ENCODE measurements around the gene DDX31. TPM values are rescaled to one million over a fixed set of nuclear protein-coding genes. Genes with fewer than 3 reads are reported as not detected.

Gene DDX31
- total RNA-seq, 1 donor from 2014 or later: 17.0 TPM

DNA sequence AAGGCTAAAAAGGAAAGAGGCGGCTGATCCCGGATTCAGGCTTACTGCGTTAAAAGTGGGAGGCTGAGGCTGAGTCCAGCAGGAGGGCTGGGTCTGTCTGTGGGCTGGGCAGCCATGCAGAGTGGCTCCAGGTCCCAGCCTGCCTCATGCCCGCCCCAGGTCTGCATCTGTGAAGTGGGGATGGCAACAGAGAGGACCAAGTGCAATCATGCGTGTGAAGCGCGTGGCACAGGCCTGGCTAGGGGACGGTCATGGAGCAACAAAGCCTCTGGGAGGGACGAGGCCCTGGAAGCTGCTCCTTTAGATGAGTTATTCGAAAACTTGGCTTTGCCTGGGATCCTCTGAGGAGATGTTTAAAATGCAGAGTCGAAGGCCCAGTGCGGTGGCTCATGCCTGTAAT, 117.7 kb downstream of the DDX31 start:
- intact Hi-C loops (cut with micrococcal nuclease): no loop called here

DNA sequence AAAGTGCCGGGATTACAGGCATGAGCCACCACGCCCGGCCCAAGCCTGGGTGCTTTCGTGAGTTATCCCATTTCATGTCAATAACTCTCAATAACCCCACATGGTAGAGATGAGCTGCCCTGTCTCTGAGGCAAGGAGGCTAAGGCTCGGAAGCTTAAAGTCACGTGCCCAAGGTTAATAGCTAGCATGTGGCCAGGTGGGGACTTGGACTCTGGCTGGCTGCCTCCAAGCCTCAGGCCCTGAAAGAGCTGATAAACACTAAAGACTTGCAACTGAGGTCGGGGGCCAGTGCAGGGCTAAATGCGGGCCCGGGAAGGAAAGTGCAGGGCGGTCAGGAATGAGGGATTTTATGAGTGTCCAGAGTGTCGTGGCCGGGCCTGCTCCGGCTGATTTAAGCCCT, 118.2 kb downstream of the DDX31 start:
- intact Hi-C loops (cut with micrococcal nuclease): no loop called here

DNA sequence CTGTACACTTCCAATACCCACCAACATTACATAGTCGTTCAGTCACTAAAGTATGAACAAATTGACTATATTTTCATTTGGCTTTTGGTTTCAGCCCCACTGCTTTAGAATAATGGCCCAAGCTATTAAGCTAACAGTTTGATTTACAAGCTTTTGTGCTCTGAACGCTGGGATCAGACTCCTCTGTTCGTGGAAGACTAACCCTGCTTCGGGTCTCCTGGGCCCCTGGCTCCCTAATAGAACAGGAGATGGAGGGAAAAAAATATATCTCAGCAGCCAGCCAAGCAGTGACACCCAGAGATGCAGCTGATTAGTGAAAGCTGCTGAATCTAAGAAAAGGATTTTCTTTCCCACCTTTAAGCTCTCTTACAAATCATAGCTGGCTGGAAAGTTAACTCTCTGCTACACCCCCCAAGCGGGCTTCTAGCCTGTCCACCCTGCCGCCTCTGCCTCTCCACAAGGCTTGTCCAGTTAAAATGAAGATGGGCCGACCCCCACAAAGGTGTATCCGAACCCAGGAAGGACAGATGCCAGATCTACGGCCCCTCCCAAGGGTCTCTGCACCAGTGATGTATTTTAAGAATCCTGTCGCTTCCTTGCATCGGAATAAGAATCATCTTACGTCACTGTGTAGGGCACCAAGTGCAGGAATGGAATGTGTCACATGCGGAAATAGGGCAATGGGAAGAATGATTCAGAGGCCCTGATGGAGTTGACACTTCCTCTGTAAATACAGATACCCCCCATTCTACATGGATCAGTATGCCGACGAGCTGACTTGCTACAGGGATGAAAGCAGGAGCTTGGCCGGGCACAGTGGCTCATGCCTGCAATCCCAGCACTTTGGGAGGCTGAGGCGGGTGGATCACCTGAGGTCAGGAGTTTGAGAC, 120.8 kb downstream of the DDX31 start:
- intact Hi-C loops (cut with micrococcal nuclease): no loop called here

DNA sequence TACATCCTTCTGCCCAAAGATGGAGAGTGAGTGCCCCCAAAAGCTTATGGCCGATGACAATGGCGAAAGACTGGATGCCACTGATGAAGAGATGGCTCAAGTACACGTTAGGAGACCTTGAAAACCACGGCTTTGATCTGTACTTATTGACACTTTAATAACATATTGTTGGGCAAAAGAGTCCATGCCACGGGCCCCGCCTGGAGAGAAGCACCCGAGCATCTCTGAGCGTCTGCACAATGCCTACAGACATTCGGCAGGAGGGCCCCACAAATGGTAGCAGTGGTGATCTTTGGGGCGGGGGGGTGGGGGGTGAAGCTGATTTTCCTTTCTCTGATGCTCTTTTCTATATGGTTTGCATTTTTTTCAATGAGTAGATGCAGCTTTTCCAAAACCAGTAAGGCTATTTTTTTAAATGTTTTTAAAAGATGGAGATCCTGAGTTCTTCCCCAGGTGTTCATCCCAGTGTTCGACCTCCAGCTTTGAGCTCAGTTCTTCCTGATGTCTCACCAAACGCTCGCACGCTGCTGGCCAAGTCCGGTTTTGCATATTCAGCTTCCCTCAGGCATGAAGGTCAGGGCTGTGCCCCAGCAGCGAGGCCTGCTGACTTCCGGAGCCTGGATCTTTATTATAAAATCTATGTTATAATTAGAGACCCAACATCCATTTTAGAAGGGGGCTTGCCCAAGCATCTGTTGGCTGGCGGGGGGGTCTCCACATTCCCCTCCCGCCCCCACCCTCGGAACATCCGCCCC, 121.6 kb downstream of the DDX31 start:
- intact Hi-C loops (cut with micrococcal nuclease): no loop called here

DNA sequence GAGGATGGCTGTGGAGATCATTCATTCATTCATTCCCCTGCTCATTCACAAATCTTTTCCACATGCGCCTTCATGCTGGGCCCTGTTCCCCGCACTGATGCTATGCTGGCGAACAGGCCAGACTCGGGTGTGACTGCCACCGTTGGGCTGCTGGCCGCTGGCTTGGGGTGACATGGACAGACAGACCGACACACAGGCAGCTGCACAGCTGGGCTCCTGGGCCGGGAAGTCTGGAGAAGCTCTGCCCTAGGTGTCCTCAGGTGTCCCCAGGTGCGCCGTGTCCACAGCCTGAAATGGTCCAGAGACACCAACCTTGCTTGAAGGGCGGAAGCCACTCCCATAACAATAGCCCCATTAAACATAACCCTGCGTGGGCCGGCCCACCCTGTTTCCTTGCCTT, 122.3 kb downstream of the DDX31 start:
- intact Hi-C loops (cut with micrococcal nuclease): no loop called here

DNA sequence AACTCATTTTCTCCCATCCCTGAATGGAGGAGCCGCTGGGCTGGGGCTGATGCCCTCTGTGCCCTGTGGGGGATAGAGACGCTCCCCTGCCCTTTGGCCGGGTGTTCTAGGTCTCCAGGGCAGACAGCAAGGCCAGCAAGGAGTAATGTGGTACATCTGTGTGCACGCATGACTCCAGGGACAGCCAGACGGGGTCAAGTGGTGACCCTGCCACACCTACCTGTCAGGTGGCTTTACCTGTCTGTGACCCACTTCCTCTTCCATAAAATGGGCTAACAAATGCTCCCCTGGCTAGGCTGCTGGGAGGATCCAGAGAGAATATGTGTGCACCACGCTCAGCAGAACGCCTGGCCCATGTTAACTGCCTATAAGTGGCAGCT, 122.7 kb downstream of the DDX31 start:
- intact Hi-C loops (cut with micrococcal nuclease): no loop called here

DNA sequence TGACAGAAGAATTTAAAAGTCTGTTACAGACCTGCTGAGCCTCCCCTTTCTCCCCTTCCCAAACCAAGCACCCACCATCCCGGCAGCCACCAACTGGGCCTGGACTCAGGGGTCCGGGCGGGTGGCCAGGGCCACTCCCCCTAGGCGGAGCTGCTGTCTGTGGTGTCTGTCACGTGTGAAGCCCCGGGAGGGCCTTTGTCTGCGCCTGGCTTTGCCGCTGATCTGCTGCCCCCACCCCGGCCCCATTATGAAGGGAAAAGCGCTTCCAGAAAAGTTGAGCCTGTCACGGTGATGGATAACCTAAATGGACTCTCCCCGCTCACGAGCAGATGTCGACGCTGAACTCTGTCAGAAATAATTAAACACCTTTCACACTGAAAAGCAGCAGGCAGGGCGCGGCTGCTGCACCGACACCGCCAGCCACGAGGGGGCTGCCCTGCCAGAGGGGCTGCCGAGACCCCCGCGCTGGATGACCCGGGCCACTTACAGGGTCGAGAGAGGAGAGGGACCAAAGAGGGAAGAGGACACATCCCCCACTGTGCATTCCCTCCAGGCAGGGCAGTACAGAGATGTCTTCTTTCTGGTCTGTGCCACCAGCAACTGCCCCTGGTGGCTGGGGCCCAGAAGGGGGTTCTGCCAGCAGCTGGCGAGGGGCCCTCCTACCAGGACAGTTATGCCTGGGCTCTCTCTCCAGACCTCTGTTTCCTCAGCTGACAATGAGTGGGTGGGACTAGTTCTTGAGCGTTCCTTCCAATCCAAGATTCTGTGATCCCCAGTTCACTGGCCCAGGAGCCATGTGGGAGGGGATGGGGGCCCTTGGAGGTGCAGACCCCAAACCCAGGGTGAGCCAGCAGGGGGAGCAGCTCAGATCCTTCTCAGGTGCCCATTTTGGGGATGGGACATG, 123.4 kb downstream of the DDX31 start:
- intact Hi-C loops (cut with micrococcal nuclease): no loop called here

DNA sequence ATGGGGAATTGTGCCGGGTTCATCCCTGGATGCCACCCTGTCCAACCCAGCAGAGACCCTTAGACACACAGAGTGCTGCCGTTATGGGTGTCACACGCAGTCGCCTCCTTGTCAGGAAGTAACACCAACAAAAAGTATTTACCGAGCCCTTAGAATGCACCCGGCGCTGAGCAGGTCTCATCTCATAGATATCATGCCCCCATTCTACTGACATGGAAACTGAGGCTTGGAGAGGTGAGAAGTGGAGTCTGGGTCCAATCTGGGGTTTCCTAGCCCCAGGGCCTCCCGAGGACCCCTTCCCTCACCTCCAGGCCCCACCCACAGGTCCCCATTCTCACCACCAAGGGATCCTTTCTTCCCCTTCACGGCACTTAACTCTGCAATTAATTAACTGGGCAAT, 124.2 kb downstream of the DDX31 start:
- intact Hi-C loops (cut with micrococcal nuclease): no loop called here

DNA sequence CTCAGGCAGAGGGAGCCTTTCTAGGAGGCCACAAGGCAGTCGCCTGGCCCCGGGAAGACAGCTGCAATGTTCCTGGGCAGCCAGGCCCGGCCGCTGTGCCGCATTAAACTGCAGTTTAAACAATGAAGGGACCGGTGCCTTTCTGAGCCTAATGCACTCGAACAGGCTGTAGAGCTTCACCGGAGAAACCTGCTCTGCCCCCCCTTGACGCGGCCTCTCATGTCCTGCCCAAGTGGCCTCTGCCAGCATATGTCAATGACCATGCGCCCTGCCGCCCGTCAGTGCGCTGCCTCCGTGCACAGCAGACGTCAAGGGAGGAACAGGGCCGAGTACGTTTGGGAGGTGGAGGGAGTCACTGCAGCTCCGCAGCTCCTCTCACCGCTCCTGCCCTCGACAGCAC, 125.8 kb downstream of the DDX31 start:
- intact Hi-C loops (cut with micrococcal nuclease): no loop called here

DNA sequence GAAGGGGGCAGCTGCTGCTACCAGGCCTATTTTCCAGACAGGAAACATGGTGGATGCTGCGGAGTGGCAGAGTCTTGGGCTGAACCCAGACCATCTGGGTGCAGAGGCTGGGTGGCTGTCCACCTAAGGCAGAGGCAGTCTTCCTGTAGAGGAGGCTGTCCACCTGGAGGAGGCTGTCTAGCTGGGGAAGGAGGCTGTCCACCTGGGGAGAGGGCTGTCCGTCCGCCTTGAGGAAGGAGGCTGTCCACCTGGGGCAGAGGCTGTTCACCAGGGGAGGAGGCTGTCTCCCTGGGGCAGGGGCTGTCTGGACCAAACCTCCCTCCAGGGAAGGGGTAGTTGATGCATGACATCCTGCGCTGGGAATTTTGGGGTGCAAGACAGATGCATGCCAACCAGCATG, 126.5 kb downstream of the DDX31 start:
- intact Hi-C loops (cut with micrococcal nuclease): no loop called here

Other genes with a start within 250 kb of the DDX31 start
- not detected in 2 replicates for gene BARHL1, start 87.4 kb downstream of the DDX31 start, total RNA-seq
- gene GTF3C4, start 481 bp upstream of the DDX31 start, total RNA-seq: 15.4 and 15.6 TPM in 2 replicates
- gene AK8, start 208.3 kb upstream of the DDX31 start, total RNA-seq: 0.16 TPM in 1 of 2 replicates, not detected in the other
- 0.66 and 1.3 TPM in 2 replicates for gene SPACA9, start 208.9 kb upstream of the DDX31 start, total RNA-seq

Data from T-helper 2 cell treated with Interferon-gamma antibody and Interleukin-4, amounts not matched to agents 100 ng/mL and 5 ng/mL, for 36 hours (primary cell).